Common myeloid progenitor, CD34-positive (primary cell): Measurements from ENCODE around the gene NOXO1.

Source experiments
- CTCF ChIA-PET: fragments of 350-600 bp; sonication (Branson Sonifier 250); formaldehyde crosslinking; loops from one replicate; lab custom pipeline; 2021; ENCODE audit warnings: antibody characterized with exemption; lab: Charles Lee
- POLR2A ChIA-PET: fragments of 350-600 bp; sonication (Branson Sonifier 250); formaldehyde crosslinking; loops from one replicate; lab custom pipeline; 2021; ENCODE audit warnings: antibody characterized with exemption; lab: Charles Lee
- DNase-seq, 3 donors: peaks; one replicate each; pipeline versions ENCODE4 v3.0.0 to v3.0.0-alpha.2; 2013
- H3K27ac ChIP-seq, 2 experiments: 1 replicate in 1 of 2; 2 replicates in 1 of 2; pipeline ENCODE4 v1.7.0; 2013; ENCODE audit warnings: inconsistent platforms in 2 of 2, low read length in 2 of 2, mild to moderate bottlenecking in 2 of 2, low read depth in 1 of 2, moderate library complexity in 1 of 2; ENCODE audit not compliant: severe bottlenecking in 2 of 2, insufficient read depth in 1 of 2, poor library complexity in 1 of 2
- H3K27me3 ChIP-seq, 5 experiments: replicated peaks in 2 of 5; 1 replicate in 3 of 5; 2 replicates in 2 of 5; pipeline versions ENCODE4 v1.6.1 to v1.7.0; 2013; ENCODE audit warnings: low read length in 4 of 5, mild to moderate bottlenecking in 2 of 5, moderate library complexity in 2 of 5, inconsistent platforms in 1 of 5; ENCODE audit not compliant: insufficient read depth in 5 of 5, control insufficient read depth in 4 of 5
- H3K36me3 ChIP-seq, 4 experiments: 1 replicate in 2 of 4; 2 replicates in 2 of 4; pipeline versions ENCODE4 v1.6.1 to v1.7.0; 2013; ENCODE audit warnings: low read length in 3 of 4, control low read depth in 1 of 4, mild to moderate bottlenecking in 1 of 4; ENCODE audit not compliant: control insufficient read depth in 4 of 4, insufficient read depth in 4 of 4
- H3K4me1 ChIP-seq, 4 experiments: 1 replicate in 3 of 4; 2 replicates in 1 of 4; pipeline versions ENCODE4 v1.6.1 to v1.7.1; 2013; ENCODE audit warnings: low read length in 3 of 4, mild to moderate bottlenecking in 3 of 4, control low read depth in 1 of 4, inconsistent platforms in 1 of 4, moderate library complexity in 1 of 4; ENCODE audit not compliant: control insufficient read depth in 4 of 4, insufficient read depth in 4 of 4; ENCODE audit errors: control extremely low read depth in 1 of 4
- H3K4me3 ChIP-seq, 7 experiments: 1 replicate in 4 of 7; 2 replicates in 3 of 7; pipeline versions ENCODE4 v1.5.1 to v1.7.0; 2013; ENCODE audit warnings: mild to moderate bottlenecking in 7 of 7, low read length in 6 of 7, moderate library complexity in 6 of 7, inconsistent platforms in 2 of 7, low read depth in 2 of 7, control low read depth in 1 of 7; ENCODE audit not compliant: insufficient read depth in 4 of 7, control insufficient read depth in 1 of 7; ENCODE audit errors: extremely low read depth in 1 of 7
- H3K9me3 ChIP-seq, 5 experiments: 1 replicate in 4 of 5; 2 replicates in 1 of 5; pipeline versions ENCODE4 v1.6.1 to v1.7.1; 2013; ENCODE audit warnings: low read length in 4 of 5, mild to moderate bottlenecking in 2 of 5, inconsistent platforms in 1 of 5, low read depth in 1 of 5, moderate library complexity in 1 of 5; ENCODE audit not compliant: control insufficient read depth in 4 of 5, insufficient read depth in 2 of 5; ENCODE audit errors: control extremely low read depth in 1 of 5
- WGBS: methylation state at CpG from one replicate; pipeline ENCODE4 v1.1.5; 2013; ENCODE audit not compliant: insufficient coverage; 5-methylcytosine and 5-hydroxymethylcytosine counted together

The NOXO1 gene

GRCh38 chr16:2002406-2003230 lies 21.3 kb upstream of the NOXO1 start:
- no peak overlapping the region for H3K4me3 ChIP-seq
- CTCF ChIA-PET: interaction anchor here (0.9 to 6.9 kb wide), 13 partner anchors 6 to 151 kb away, joined by 3 to 80 read pairs (median 6); partner anchors contain the start of genes RAB26 and TRAF7
- H3K27ac ChIP-seq: no peak overlapping the region
- POLR2A ChIA-PET: interaction anchor here (1.7 to 3.4 kb wide), 2 partner anchors 38 to 152 kb away, joined by 5 to 15 read pairs; partner anchors contain the start of genes RPS2 and TRAF7
- H3K9me3 ChIP-seq: no peaks in the 10 kb centered on the region
- no peaks in the 10 kb centered on the region for H3K27me3 ChIP-seq
- H3K36me3 ChIP-seq: peaks cover 0 to 76% (median 48%) of the 10 kb centered on the region in 4 experiments
- H3K4me1 ChIP-seq: peaks cover 0 to 44% (median 40%) of the 10 kb centered on the region in 4 experiments
- WGBS: 96% methylated on average over 46 of the region's 47 CpGs
- DNase-seq: no peak

GRCh38 chr16:2001456-2002355 lies 20.4 kb upstream of the NOXO1 start:
- peaks cover 0 to 35% (median 31%) of the 10 kb centered on the region in 4 experiments for H3K4me1 ChIP-seq
- no peak overlapping the region for H3K27ac ChIP-seq
- no peak overlapping the region for H3K4me3 ChIP-seq
- H3K27me3 ChIP-seq: no peaks in the 10 kb centered on the region
- WGBS: 96% methylated on average over 49 of the region's 53 CpGs
- ChIA-PET POLR2A (no interaction called here), CTCF (interaction anchor here (1.3 to 2.4 kb wide), 3 partner anchors 15 to 152 kb away, joined by 4 to 6 read pairs (median 4); no protein-coding TSS in a partner anchor)
- H3K36me3 ChIP-seq: peaks cover 0 to 74% (median 55%) of the 10 kb centered on the region in 4 experiments
- no peak for DNase-seq
- no peaks in the 10 kb centered on the region for H3K9me3 ChIP-seq

- no peak for DNase-seq
- Histone ChIP-seq H3K4me3 (no peak overlapping the region), H3K4me1 (peaks cover 0 to 28% (median 25%) of the 10 kb centered on the region in 4 experiments), H3K27ac (no peak overlapping the region), H3K9me3 (no peaks in the 10 kb centered on the region), H3K27me3 (no peaks in the 10 kb centered on the region), H3K36me3 (peaks cover 0 to 69% (median 56%) of the 10 kb centered on the region in 4 experiments)
- ChIA-PET CTCF (interaction anchor here (0.6 to 1.6 kb wide), 4 partner anchors 15 to 154 kb away, joined by 3 to 4 read pairs (median 4); partner anchors contain the start of genes NTHL1, TRAF7 and TSC2), POLR2A (no interaction called here)
- 96% methylated on average over 11 of the region's 19 CpGs for WGBS
Measured at GRCh38 chr16:2001035-2001434, 19.8 kb upstream of the NOXO1 start.

GRCh38 chr16:1999866-2000514 lies 18.7 kb upstream of the NOXO1 start:
- no peak for DNase-seq
- POLR2A ChIA-PET: no interaction called here
- H3K36me3 ChIP-seq: peaks cover 0 to 69% (median 54%) of the 10 kb centered on the region in 4 experiments
- no peak overlapping the region for H3K27ac ChIP-seq
- CTCF ChIA-PET: interaction anchor here (1.4 kb wide), 1 partner anchor 155 kb away, joined by 3 read pairs; the partner anchor contains the start of gene TRAF7
- H3K9me3 ChIP-seq: no peaks in the 10 kb centered on the region
- WGBS: 97% methylated on average over 20 of the region's 28 CpGs
- H3K27me3 ChIP-seq: no peaks in the 10 kb centered on the region
- peaks cover 0 to 17% (median 14%) of the 10 kb centered on the region in 4 experiments for H3K4me1 ChIP-seq
- H3K4me3 ChIP-seq: no peak overlapping the region

- Histone ChIP-seq H3K4me1 (peaks cover 0 to 9% (median 6%) of the 10 kb centered on the region in 4 experiments), H3K4me3 (no peak overlapping the region), H3K9me3 (no peaks in the 10 kb centered on the region), H3K36me3 (peaks cover 0 to 69% (median 54%) of the 10 kb centered on the region in 4 experiments), H3K27me3 (no peaks in the 10 kb centered on the region), H3K27ac (no peak overlapping the region)
- WGBS: 97% methylated on average over 26 of the region's 39 CpGs
- ChIA-PET POLR2A (interaction anchor here (1.0 kb wide), 1 partner anchor 156 kb away, joined by 3 read pairs; the partner anchor contains the start of gene TRAF7), CTCF (interaction anchor here (1.4 to 1.5 kb wide), 2 partner anchors 14 to 156 kb away, joined by 3 to 4 read pairs; partner anchors contain the start of gene TRAF7)
- no peak for DNase-seq
Measured at GRCh38 chr16:1998852-1999801, 17.9 kb upstream of the NOXO1 start.
